SK-N-SH (cell line): ENCODE data around the gene KCNH8.

ENCODE experiments used
- CHD2 ChIP-seq: fragments of 150-350 bp; IDR thresholded peaks from 2 replicates; pipeline ENCODE4 v1.6.1; 2018; ENCODE audit warnings: low read length; ENCODE audit not compliant: partially characterized antibody
- CTCF ChIP-seq: fragments of 200-600 bp; sonication (generic); IDR thresholded peaks from 2 replicates; pipeline ENCODE4 v1.6.1; 2017; ENCODE audit warnings: antibody characterized with exemption, mild to moderate bottlenecking, moderate library complexity
- EZH2phosphoT487 ChIP-seq: fragments of 200-600 bp; sonication (generic); IDR thresholded peaks from 2 replicates; pipeline ENCODE4 v1.6.1; 2017; ENCODE audit warnings: low read depth, mixed run types, mild to moderate bottlenecking, antibody characterized with exemption, moderate library complexity, borderline replicate concordance
- RAD21 ChIP-seq: IDR thresholded peaks from 2 replicates; pipeline ENCODE4 v1.6.1; 2012; ENCODE audit warnings: mild to moderate bottlenecking, low read length
- RCOR1 ChIP-seq: fragments of 150-350 bp; IDR thresholded peaks from 2 replicates; pipeline ENCODE4 v1.6.1; 2017; ENCODE audit warnings: antibody characterized with exemption, low read length
- REST ChIP-seq: IDR thresholded peaks from 2 replicates; pipeline ENCODE4 v1.6.1; 2012; ENCODE audit warnings: mild to moderate bottlenecking, low read depth, low read length, moderate library complexity
- YY1 ChIP-seq: IDR thresholded peaks from 2 replicates; pipeline ENCODE4 v1.4.0; 2012; ENCODE audit warnings: low read depth, mild to moderate bottlenecking

- TF ChIP-seq CTCF (no peak), RCOR1 (no peak), YY1 (no peak), RAD21 (no peak), CHD2 (no peak), REST (no peak), EZH2phosphoT487 (no peak)
These were observed 325.8 kb downstream of the KCNH8 start for GRCh38 chr3:19473971-19474580.
